GM12892 (cell line): Measurements from ENCODE around the gene FOSB.

Experiments
- DNase-seq: peaks from one replicate; pipeline ENCODE4 v3.0.0; 2011; ENCODE audit not compliant: insufficient read length
- FAIRE-seq: peaks from 2 replicates; lab custom pipeline; 2011; peaks lifted over from hg19 to GRCh38; lab: Jason Lieb, UNC
- POLR2A ChIP-seq: IDR thresholded peaks from 2 replicates; pipeline ENCODE4 v1.6.1; 2011; ENCODE audit warnings: low read depth, low read length, control low read depth
- POLR2AphosphoS5 ChIP-seq: IDR thresholded peaks from 2 replicates; pipeline ENCODE4 v1.6.1; 2011; ENCODE audit warnings: low read depth, low read length, control low read depth
- TAF1 ChIP-seq: IDR thresholded peaks from 2 replicates; pipeline ENCODE4 v1.6.1; 2011; ENCODE audit warnings: low read depth, mild to moderate bottlenecking, control low read depth, low read length, borderline replicate concordance

Gene FOSB

DNA sequence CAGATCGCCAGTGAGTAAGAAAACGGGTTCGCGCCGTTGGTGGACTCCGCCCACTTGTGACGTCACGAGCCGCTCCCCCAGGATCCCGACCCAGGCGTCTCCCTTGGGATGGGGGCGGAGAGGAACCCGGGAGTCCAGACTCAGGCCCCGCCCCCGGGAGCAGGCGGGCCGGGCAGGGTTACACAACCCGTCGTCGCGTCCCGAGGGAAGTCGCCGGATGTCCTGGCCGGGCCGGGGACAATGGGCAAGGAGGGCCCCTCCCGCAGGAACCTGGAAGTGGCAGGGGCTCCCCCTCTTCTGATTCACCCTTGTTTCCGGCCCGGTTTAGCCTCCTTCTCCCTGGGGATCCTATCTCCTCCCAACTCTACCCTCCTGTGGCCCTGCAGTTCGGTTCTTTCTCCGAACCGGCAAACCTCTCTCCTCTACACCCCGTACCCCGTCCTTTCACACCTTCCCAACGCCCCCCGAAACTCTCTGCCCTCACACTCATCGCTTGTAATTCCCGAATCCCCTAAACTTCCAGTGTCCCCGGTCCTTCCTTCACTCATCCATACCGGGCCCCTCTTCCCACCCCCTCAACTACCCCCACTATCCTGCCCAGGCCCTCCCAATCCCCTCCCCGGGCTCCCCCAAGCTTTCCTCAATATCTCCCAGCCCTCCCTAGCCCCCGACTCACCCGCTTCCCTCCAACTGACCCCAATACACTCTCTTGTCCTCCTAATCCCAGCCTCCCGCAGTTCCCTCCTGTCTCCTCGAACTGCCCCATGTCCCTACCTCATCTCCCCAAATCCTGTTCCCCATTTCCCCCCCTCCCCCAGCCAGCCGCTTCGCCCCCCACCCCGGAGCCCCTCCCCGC is 24.1 kb upstream of the FOSB start:
- no peak for DNase-seq
- TF ChIP-seq POLR2AphosphoS5 (no peak), POLR2A (no peak), TAF1 (no peak)
- peak; percentile 42 for FAIRE-seq

DNA sequence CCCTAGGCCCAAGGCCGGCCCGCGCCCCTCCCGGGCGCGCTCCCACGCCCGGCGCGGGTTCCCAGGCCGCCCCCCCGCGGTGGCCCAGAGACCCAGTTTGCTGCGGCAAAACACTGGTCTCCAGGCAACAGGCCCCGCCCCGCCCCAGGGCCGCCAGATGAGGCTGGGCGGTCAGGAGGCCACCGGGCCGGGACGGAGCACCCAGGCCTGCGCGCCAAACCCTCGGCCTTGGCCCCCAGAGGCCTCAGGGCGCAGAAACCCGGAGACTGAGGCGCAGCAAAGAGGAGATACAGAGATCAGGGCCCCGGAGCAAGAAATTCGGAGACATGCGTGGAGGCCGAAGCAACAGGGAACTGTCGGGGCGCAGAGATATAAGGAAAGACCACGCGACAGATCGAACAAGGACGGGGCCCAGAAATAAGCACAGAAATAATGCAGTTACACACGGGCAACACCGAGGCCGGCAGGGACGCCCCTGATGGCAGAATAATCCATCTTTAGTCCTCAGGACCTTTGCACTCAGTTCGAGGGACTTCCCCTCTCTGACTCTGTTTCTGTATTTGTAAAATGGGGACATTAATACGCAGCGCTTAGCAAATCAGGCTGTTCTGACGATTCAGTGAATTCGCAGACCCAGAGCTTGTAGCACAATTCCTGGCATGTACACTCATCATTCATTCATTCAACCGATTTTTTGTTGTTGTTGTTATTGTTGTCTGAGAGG is 23.3 kb upstream of the FOSB start:
- DNase-seq (peak; percentile 85), FAIRE-seq (peak; percentile 42)
- TF ChIP-seq POLR2AphosphoS5 = no peak
- no peak for TF ChIP-seq POLR2A
- TF ChIP-seq TAF1 = no peak

DNA sequence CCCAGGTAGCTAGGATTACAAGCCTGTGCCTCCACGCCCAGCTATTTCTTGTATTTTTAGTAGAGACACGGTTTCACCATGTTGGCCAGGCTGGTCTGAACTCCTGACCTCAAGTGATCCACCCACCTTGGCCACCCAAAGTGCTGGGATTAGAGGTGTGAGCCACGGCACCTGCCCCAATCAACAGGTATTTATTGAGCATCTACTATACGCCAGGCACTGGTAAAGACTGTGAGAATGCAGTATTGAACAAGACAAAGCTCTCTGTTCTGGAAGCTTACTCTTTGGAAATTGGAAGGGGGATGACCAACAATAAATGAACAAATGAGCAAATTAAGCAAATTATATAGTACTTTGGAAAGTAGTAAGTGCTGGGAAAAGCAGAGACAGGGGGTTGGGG is 22.7 kb upstream of the FOSB start:
- no peak for FAIRE-seq

DNA sequence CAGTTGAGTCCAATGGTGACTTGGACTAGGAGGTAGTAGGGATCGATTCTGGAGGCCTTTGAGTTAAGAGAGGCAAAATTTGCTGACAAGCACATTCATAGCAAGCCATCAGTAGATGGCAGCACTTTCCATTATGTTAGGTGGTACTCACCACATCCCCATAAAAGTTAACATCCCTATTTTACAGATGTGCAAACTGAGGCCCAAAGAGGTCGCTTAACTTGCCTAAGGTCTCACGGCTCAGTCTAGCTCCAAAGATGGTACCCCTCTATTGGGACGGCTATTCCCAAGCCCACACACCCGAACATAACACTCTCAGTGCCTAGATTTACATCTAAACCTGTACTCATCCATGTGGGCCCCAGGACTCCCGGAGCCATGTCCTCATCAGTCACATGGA is 21.5 kb upstream of the FOSB start:
- DNase-seq = no peak
- TF ChIP-seq POLR2AphosphoS5 (no peak), POLR2A (no peak), TAF1 (no peak)
- peak; percentile 70 for FAIRE-seq

More for the DNA sequence above, 22.7 kb upstream of the FOSB start:
- DNase-seq = no peak
- TF ChIP-seq POLR2AphosphoS5 (no peak), TAF1 (no peak), POLR2A (no peak)

DNA sequence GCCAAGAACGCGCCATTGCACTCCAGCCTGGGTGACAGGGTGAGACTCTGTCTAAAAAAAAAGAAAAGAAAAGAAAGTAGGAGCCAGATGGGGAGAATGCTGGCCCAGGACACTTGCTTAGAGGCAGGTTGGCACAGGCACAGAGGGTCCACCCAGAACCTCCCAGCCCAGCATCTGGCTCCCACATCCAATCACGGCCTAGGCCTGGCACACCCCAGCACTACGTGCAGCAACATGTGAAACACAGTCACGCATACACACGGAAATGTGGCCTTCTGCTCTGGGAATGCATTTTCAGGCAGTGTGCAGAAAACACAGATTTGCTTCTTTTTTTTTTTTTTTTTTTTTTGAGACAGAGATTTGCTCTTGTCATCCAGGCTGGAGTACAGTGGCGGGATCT is 20.9 kb upstream of the FOSB start:
- TF ChIP-seq POLR2A (no peak), TAF1 (no peak)
- FAIRE-seq = no peak
- no peak for DNase-seq

DNA sequence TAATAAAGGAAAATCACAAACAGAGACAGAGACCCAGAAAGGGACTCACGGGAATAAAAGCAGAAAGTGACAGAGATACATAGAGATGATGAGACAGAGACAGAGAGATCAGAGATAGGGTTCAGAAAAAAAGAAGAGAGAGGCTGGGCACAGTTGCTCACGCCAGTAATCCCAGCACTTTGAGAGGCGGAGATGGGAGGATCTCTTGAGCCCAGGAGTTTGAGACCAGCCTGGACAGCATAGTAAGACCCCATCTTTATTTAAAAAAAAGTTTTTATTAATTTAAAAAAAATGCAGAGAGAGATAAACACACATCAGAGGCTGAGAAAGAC is 19.4 kb upstream of the FOSB start:
- FAIRE-seq = no peak
- TF ChIP-seq POLR2A (no peak), POLR2AphosphoS5 (no peak), TAF1 (no peak)
- no peak for DNase-seq

DNA sequence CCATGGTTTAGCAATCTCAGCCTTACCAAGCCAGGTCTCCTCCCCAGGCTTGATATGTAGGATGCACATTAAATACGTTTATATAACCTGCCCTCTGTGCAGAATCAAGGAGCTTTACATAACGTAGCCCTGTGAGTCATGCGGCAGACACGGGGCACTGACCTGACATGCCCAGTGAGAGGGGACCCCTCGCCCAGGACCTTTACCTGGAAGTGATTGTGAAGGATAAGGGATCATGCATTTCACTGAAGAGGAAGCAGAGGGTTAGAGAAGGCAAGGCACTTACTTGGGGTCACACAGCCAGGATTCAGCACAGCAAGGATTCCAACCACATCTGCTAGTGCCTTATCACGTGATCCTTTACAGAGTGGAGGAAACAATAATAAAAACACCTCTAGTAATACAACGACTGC is 18.9 kb upstream of the FOSB start:
- DNase-seq (no peak), FAIRE-seq (no peak)

DNA sequence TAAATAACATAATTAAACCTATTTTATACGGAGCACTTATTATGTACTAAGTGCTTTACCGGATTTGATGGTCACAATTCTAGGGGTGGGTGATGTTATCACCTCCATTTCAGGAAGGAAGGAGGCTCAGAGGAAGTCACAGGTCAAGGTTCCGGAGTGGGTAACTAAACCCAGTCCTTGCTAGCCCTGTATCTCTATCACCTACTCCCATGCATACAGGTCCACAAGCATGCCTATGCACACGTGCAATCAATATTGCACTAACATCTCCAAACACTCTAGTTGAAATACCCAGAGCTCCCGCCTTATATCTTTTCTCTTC is 17.8 kb upstream of the FOSB start:
- DNase-seq = no peak
- TF ChIP-seq TAF1 = no peak
- TF ChIP-seq POLR2AphosphoS5 = no peak
- FAIRE-seq = no peak

More for the DNA sequence above, 18.9 kb upstream of the FOSB start:
- TF ChIP-seq POLR2AphosphoS5 (no peak), POLR2A (no peak), TAF1 (no peak)

DNA sequence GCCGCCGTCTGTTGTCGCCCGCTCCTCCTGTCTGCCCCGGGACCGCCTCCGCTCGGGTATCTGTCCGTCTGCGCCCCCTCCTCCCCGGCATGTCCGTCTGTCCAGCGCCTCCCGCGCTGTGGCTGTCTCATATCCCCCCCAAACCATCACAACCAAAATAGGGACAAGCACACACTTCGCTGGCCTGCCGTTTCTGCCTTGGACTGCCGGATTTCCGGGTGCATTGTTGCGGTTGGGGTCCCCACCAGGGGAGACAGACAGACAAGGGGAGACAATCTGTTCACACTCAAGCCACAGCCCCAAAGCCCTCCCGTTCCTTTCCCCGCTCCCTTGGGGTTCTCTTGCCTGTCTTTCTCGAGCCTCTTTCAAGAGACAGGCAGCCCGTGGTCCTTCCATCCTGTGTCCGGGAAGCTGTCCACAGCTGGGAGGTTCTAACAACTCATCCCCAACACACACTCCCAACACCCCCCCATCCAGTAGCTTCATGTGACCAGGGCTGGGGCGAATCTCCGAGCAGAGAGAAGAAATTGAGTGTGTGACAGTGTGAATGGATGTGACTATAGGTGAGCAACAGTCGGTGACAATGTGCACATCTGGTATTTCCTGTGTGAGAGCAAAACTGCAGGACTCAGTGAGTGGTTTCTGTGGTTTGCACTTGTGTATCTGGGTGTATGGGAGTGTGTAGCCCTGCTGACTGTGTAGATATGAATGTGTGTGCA is 16.5 kb upstream of the FOSB start:
- FAIRE-seq (peak; percentile 80), DNase-seq (no peak)
- TF ChIP-seq POLR2AphosphoS5 = 0 out of 2 replicates have a peak, but pooled peaks have one; percentile 30
- TF ChIP-seq POLR2A = no peak
- no peak for TF ChIP-seq TAF1

DNA sequence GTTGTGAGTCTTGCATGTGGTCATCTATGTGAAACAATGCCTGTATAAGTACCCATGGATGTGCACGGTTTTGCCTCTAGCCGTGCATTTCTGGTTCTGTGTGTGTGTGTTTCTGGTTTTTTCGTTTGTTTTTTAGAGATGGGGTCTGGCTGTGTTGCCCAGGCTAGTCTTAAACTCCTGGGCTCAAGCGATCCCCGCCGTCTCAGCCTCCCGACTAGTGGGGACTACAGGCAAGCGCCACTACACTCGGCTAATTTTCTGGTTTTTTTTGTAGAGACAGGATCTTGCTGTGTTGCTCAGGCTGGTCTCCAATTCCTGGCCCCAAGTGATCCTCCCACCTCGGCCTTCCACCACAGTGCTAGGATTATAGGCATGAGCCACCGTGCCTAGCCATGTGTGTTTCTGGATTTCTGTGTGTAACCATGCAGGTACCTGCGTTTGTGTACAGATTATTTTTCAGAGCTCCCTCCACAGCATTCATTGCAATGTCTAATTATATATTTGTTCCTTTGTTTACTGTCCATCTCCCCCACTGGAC is 15.9 kb upstream of the FOSB start:
- no peak for FAIRE-seq
- DNase-seq = no peak
- no peak for TF ChIP-seq TAF1
- no peak for TF ChIP-seq POLR2A
- no peak for TF ChIP-seq POLR2AphosphoS5
